Right atrium auricular region (tissue), 2 donors: Measurements from ENCODE around the gene SLC22A17. TPM values are rescaled to one million over a fixed set of nuclear protein-coding genes. Genes with fewer than 3 reads are reported as not detected.
"Not testable (repeated sequence)": the region's sequence is repeated elsewhere in the genome, so short reads cannot be mapped to it uniquely, and the experiment has no call there.

Experiments
- DNase-seq: peaks from one replicate; pipeline ENCODE4 v3.0.0-alpha.2; 2019; ENCODE audit warnings: low spot score
- H3K27ac ChIP-seq, 2 donors: fragments of 200-600 bp; sonication (generic); 1 replicate in 1 of 2; 2 replicates in 1 of 2; pipeline ENCODE4 v1.5.1; 2016 to 2019
- H3K27me3 ChIP-seq, 2 donors: fragments of 200-600 bp; sonication (generic); one replicate each; pipeline versions ENCODE4 v1.5.1 to v1.6.0; 2017 to 2019
- H3K36me3 ChIP-seq: fragments of 200-600 bp; sonication (generic); one replicate; pipeline ENCODE4 v1.5.1; 2016
- H3K4me1 ChIP-seq, 2 donors: fragments of 200-600 bp; sonication (generic); one replicate each; pipeline versions ENCODE4 v1.5.1 to v1.6.0; 2017 to 2019
- H3K4me3 ChIP-seq, 2 donors: fragments of 200-600 bp; sonication (generic); 1 replicate in 1 of 2; 2 replicates in 1 of 2; pipeline ENCODE4 v1.5.1; 2017 to 2019; ENCODE audit warnings: mild to moderate bottlenecking in 1 of 2, moderate library complexity in 1 of 2
- H3K9me3 ChIP-seq, 2 donors: fragments of 200-600 bp; sonication (generic); one replicate each; pipeline ENCODE4 v1.5.1; 2019
- CTCF ChIP-seq, 2 donors: fragments of 200-600 bp; sonication (generic); IDR thresholded peaks; one replicate each; pipeline ENCODE4 v1.5.1; 2019; ENCODE audit warnings: antibody characterized with exemption in 2 of 2
- total RNA-seq, 2 donors: library from RNA; depleted of rRNA; stranded (reverse); fragments of >200 nt; gene quantifications; one replicate each; pipeline ENCODE4 v1.1.0, GENCODE V29; 2016

Gene SLC22A17
- total RNA-seq, 2 donors from 2014 or later, result 29.4 to 47.0 TPM

GRCh38 chr14:23396781-23397407 lies 44.2 kb upstream of the SLC22A17 start:
- no peak for TF ChIP-seq CTCF (IDR thresholded peaks at IDR 0.05)
- H3K36me3 ChIP-seq, result peaks cover 98% of the 10 kb centered on the region
- H3K4me1 ChIP-seq, result no peaks in the 10 kb centered on the region
- no peaks in the 10 kb centered on the region for H3K27me3 ChIP-seq
- no peak for DNase-seq
- peak overlapping the region; percentile 3 to 82 for H3K4me3 ChIP-seq
- H3K9me3 ChIP-seq, result no peaks in the 10 kb centered on the region
- H3K27ac ChIP-seq, result peak overlapping the region; percentile 32 to 67

GRCh38 chr14:23396126-23396525 lies 43.4 kb upstream of the SLC22A17 start:
- no peaks in the 10 kb centered on the region for H3K9me3 ChIP-seq
- no peaks in the 10 kb centered on the region for H3K27me3 ChIP-seq
- DNase-seq, result no peak
- no peak for TF ChIP-seq CTCF (IDR thresholded peaks at IDR 0.05)
- peak overlapping the region; percentile 32 to 67 for H3K27ac ChIP-seq
- no peaks in the 10 kb centered on the region for H3K4me1 ChIP-seq
- peaks cover 98% of the 10 kb centered on the region for H3K36me3 ChIP-seq
- peak overlapping the region; percentile 3 to 82 for H3K4me3 ChIP-seq

- DNase-seq, result no peak
- H3K27ac ChIP-seq, result peak overlapping the region; percentile 33 to 70
- peak overlapping the region in 1 of 2 donors; percentile 0 for H3K4me3 ChIP-seq
- no peaks in the 10 kb centered on the region for H3K9me3 ChIP-seq
- no peaks in the 10 kb centered on the region for H3K4me1 ChIP-seq
- H3K36me3 ChIP-seq, result peaks cover 96% of the 10 kb centered on the region
- no peaks in the 10 kb centered on the region for H3K27me3 ChIP-seq
- no peak for TF ChIP-seq CTCF (IDR thresholded peaks at IDR 0.05)
These were observed 39.9 kb upstream of the SLC22A17 start for GRCh38 chr14:23392613-23393012.

GRCh38 chr14:23389871-23390270 lies 37.2 kb upstream of the SLC22A17 start:
- DNase-seq, H3K4me1 ChIP-seq, H3K9me3 ChIP-seq, H3K4me3 ChIP-seq, H3K27me3 ChIP-seq: not testable (repeated sequence)
- Histone ChIP-seq H3K27ac (peak overlapping the region in 1 of 2 donors; percentile 32), H3K36me3 (peaks cover 96% of the 10 kb centered on the region)

GRCh38 chr14:23389396-23389795 lies 36.7 kb upstream of the SLC22A17 start:
- Histone ChIP-seq H3K4me3 (no peak overlapping the region), H3K9me3 (no peaks in the 10 kb centered on the region), H3K27ac (peak overlapping the region in 1 of 2 donors; percentile 32), H3K27me3 (no peaks in the 10 kb centered on the region), H3K36me3 (peaks cover 96% of the 10 kb centered on the region), H3K4me1 (no peaks in the 10 kb centered on the region)
- DNase-seq, result no peak
- no peak for TF ChIP-seq CTCF (IDR thresholded peaks at IDR 0.05)

- Histone ChIP-seq H3K27me3 (no peaks in the 10 kb centered on the region), H3K4me3 (no peak overlapping the region), H3K27ac (peak overlapping the region in 1 of 2 donors; percentile 32), H3K36me3 (peaks cover 96% of the 10 kb centered on the region), H3K4me1 (no peaks in the 10 kb centered on the region), H3K9me3 (no peaks in the 10 kb centered on the region)
- no peak for DNase-seq
- no peak for TF ChIP-seq CTCF (IDR thresholded peaks at IDR 0.05)
These were observed 36.3 kb upstream of the SLC22A17 start for GRCh38 chr14:23388996-23389395.
